ENCODE data around the gene IMPA2.

DNA sequence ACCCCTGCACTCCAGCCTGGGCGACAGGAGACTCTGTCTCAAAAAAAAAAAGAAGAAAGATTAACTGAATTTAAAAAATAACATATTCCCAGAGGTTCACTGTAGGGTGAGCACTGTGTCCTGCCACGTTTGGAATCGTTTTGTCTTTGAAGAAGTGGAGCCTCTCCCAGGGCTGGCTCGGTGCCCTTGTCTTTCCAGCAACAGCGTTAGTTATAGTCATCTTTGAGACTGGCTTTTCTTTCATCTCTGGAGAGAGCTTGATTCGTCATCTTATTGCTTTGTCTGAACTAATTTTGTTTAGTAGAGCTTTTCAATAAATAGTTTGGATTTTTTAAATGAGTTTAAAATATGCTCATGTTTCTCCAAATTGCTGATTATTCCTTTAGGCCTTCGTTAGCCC lies 50.5 kb downstream of the IMPA2 start:
- TF ChIP-seq, protein P1, sequence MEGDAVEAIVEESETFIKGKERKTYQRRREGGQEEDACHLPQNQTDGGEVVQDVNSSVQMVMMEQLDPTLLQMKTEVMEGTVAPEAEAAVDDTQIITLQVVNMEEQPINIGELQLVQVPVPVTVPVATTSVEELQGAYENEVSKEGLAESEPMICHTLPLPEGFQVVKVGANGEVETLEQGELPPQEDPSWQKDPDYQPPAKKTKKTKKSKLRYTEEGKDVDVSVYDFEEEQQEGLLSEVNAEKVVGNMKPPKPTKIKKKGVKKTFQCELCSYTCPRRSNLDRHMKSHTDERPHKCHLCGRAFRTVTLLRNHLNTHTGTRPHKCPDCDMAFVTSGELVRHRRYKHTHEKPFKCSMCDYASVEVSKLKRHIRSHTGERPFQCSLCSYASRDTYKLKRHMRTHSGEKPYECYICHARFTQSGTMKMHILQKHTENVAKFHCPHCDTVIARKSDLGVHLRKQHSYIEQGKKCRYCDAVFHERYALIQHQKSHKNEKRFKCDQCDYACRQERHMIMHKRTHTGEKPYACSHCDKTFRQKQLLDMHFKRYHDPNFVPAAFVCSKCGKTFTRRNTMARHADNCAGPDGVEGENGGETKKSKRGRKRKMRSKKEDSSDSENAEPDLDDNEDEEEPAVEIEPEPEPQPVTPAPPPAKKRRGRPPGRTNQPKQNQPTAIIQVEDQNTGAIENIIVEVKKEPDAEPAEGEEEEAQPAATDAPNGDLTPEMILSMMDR (IDR thresholded peaks at IDR 0.05) = no peak
- TF ChIP-seq POLR2AphosphoS5 (IDR thresholded peaks at IDR 0.05; ENCODE audit: low read depth, low read length) = no peak
- TF ChIP-seq, protein P2, sequence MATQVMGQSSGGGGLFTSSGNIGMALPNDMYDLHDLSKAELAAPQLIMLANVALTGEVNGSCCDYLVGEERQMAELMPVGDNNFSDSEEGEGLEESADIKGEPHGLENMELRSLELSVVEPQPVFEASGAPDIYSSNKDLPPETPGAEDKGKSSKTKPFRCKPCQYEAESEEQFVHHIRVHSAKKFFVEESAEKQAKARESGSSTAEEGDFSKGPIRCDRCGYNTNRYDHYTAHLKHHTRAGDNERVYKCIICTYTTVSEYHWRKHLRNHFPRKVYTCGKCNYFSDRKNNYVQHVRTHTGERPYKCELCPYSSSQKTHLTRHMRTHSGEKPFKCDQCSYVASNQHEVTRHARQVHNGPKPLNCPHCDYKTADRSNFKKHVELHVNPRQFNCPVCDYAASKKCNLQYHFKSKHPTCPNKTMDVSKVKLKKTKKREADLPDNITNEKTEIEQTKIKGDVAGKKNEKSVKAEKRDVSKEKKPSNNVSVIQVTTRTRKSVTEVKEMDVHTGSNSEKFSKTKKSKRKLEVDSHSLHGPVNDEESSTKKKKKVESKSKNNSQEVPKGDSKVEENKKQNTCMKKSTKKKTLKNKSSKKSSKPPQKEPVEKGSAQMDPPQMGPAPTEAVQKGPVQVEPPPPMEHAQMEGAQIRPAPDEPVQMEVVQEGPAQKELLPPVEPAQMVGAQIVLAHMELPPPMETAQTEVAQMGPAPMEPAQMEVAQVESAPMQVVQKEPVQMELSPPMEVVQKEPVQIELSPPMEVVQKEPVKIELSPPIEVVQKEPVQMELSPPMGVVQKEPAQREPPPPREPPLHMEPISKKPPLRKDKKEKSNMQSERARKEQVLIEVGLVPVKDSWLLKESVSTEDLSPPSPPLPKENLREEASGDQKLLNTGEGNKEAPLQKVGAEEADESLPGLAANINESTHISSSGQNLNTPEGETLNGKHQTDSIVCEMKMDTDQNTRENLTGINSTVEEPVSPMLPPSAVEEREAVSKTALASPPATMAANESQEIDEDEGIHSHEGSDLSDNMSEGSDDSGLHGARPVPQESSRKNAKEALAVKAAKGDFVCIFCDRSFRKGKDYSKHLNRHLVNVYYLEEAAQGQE (IDR thresholded peaks at IDR 0.05; ENCODE audit: insufficient read depth in 1 of 2, low read depth in 2 of 2, low read length in 1 of 2) = no peak
- TF ChIP-seq TCF7L2 (IDR thresholded peaks at IDR 0.05; ENCODE audit: low read depth, low read length) = no peak
- no peak for TF ChIP-seq SIN3A (IDR thresholded peaks at IDR 0.05; ENCODE audit: borderline replicate concordance, insufficient read depth, low read depth, low read length)
